ENCODE measurements around the gene FBLN2. TPM values are rescaled to one million over a fixed set of nuclear protein-coding genes. Genes with fewer than 3 reads are reported as not detected.
A peak's percentile ranks its signal among the peaks of the same experiment; 100 is the strongest.

Gene FBLN2
- total RNA-seq, 2 experiments from 2014 or later = 8.4 to 13.7 TPM

- H3K27ac Mint-ChIP-seq = peak overlapping the region; percentile 37
- CTCF ChIA-PET = no interaction called here
- ATAC-seq = no peak
Observed at GRCh38 chr3:13683288-13683687, 134.4 kb downstream of the FBLN2 start.

GRCh38 chr3:13683772-13684171, 134.8 kb downstream of the FBLN2 start:
- no peak for TF ChIP-seq CTCF (IDR thresholded peaks at IDR 0.05)
- no peak overlapping the region for H3K4me3 Mint-ChIP-seq
- CTCF ChIA-PET = no interaction called here

More at GRCh38 chr3:13683288-13683687, 134.4 kb downstream of the FBLN2 start:
- POLR2A ChIA-PET = no interaction called here
- no peak for TF ChIP-seq CTCF (IDR thresholded peaks at IDR 0.05)
- Mint-ChIP-seq H3K36me3 (ENCODE audit: low read depth) (no peaks in the 10 kb centered on the region), H3K4me3 (no peak overlapping the region), H3K4me1 (ENCODE audit: low read depth) (no peaks in the 10 kb centered on the region), H3K9me3 (no peaks in the 10 kb centered on the region), H3K27me3 (peaks cover 3% of the 10 kb centered on the region)
- no peak for DNase-seq
- intact Hi-C loops (cut with micrococcal nuclease) = no loop called here

GRCh38 chr3:13684350-13684749, 135.4 kb downstream of the FBLN2 start:
- H3K4me1 Mint-ChIP-seq (ENCODE audit: low read depth) = no peaks in the 10 kb centered on the region
- POLR2A ChIA-PET = no interaction called here
- intact Hi-C loops (cut with micrococcal nuclease) = no loop called here

More at GRCh38 chr3:13683772-13684171, 134.8 kb downstream of the FBLN2 start:
- Mint-ChIP-seq H3K4me1 (ENCODE audit: low read depth) (no peaks in the 10 kb centered on the region), H3K9me3 (no peaks in the 10 kb centered on the region), H3K36me3 (ENCODE audit: low read depth) (no peaks in the 10 kb centered on the region), H3K27me3 (peaks cover 3% of the 10 kb centered on the region), H3K27ac (no peak overlapping the region)
- intact Hi-C loops (cut with micrococcal nuclease) = no loop called here
- DNase-seq (no peak), ATAC-seq (no peak)
- POLR2A ChIA-PET = no interaction called here

GRCh38 chr3:13684854-13685253, 135.9 kb downstream of the FBLN2 start:
- H3K27me3 Mint-ChIP-seq = peaks cover 3% of the 10 kb centered on the region
- H3K4me1 Mint-ChIP-seq (ENCODE audit: low read depth) = no peaks in the 10 kb centered on the region
- no peak for ATAC-seq
- DNase-seq = no peak
- ChIA-PET CTCF (no interaction called here), POLR2A (no interaction called here)
- no peaks in the 10 kb centered on the region for H3K9me3 Mint-ChIP-seq
- intact Hi-C loops (cut with micrococcal nuclease) = no loop called here
- TF ChIP-seq CTCF (IDR thresholded peaks at IDR 0.05) = no peak
- no peak overlapping the region for H3K27ac Mint-ChIP-seq
- H3K36me3 Mint-ChIP-seq (ENCODE audit: low read depth) = no peaks in the 10 kb centered on the region
- no peak overlapping the region for H3K4me3 Mint-ChIP-seq

More at GRCh38 chr3:13684350-13684749, 135.4 kb downstream of the FBLN2 start:
- no peak overlapping the region for H3K27ac Mint-ChIP-seq
- TF ChIP-seq CTCF (IDR thresholded peaks at IDR 0.05) = no peak
- ATAC-seq (no peak), DNase-seq (no peak)
- H3K9me3 Mint-ChIP-seq = no peaks in the 10 kb centered on the region
- H3K27me3 Mint-ChIP-seq = peaks cover 3% of the 10 kb centered on the region
- H3K4me3 Mint-ChIP-seq = no peak overlapping the region
- CTCF ChIA-PET = no interaction called here
- no peaks in the 10 kb centered on the region for H3K36me3 Mint-ChIP-seq (ENCODE audit: low read depth)

GRCh38 chr3:13685721-13686120, 136.8 kb downstream of the FBLN2 start:
- ATAC-seq = no peak
- POLR2A ChIA-PET = no interaction called here

More at GRCh38 chr3:13685721-13686120, 136.8 kb downstream of the FBLN2 start:
- DNase-seq = no peak
- H3K4me1 Mint-ChIP-seq (ENCODE audit: low read depth) = no peaks in the 10 kb centered on the region
- H3K4me3 Mint-ChIP-seq = no peak overlapping the region
- TF ChIP-seq CTCF (IDR thresholded peaks at IDR 0.05) = no peak
- peaks cover 3% of the 10 kb centered on the region for H3K27me3 Mint-ChIP-seq
- CTCF ChIA-PET = interaction anchor here (0.8 to 1.6 kb wide), 3 partner anchors 11 to 38 kb away, joined by 3 to 4 read pairs (median 4); no protein-coding TSS in a partner anchor
- H3K27ac Mint-ChIP-seq = no peak overlapping the region
- intact Hi-C loops (cut with micrococcal nuclease) = no loop called here
- H3K9me3 Mint-ChIP-seq = no peaks in the 10 kb centered on the region
- H3K36me3 Mint-ChIP-seq (ENCODE audit: low read depth) = no peaks in the 10 kb centered on the region

All from activated CD8-positive, alpha-beta T cell treated with anti-CD3 and anti-CD28 coated beads for 36 hours (primary cell).